Measurements from ENCODE around the gene DPM2.

The DPM2 gene

GRCh38 chr9:127937388-127938297 lies at the start of gene DPM2:
DPM2 (minus strand) TSS chr9:127937854; CDS start chr9:127937820, 34 bp downstream.
- Histone ChIP-seq H3F3A (ENCODE audit: insufficient read depth) (peaks cover 34% of the 10 kb centered on the region), H4K20me1 (ENCODE audit: low read depth, low read length) (no peaks in the 10 kb centered on the region), H3K27ac (ENCODE audit: low read depth, low read length) (peak within 1 kb of the TSS; percentile 62), H3K4me2 (ENCODE audit: low read depth, low read length, poor library complexity, severe bottlenecking) (peak within 1 kb of the TSS; percentile 97), H3K9me3 (ENCODE audit: insufficient read depth, low read length) (no peaks in the 10 kb centered on the region), H3K36me3 (ENCODE audit: low read length) (peaks cover 9% of the 10 kb centered on the region; the same call in 1 of the 2 replicates), H3K27me3 (ENCODE audit: low read length) (no peaks in the 10 kb centered on the region), H3K79me2 (ENCODE audit: insufficient read depth, low read length) (peaks cover 19% of the 10 kb centered on the region), H3K9me2 (replicated peaks; ENCODE audit: insufficient read depth, low read length) (no peaks in the 10 kb centered on the region), H3K4me3 (ENCODE audit: insufficient read depth, low read length, poor library complexity, severe bottlenecking) (peak within 1 kb of the TSS; percentile 76), H2AFZ (ENCODE audit: low read depth, low read length, severe bottlenecking) (peak within 1 kb of the TSS; percentile 45), H3K9ac (ENCODE audit: low read length) (peak within 1 kb of the TSS; percentile 79)
- TF ChIP-seq EZH2phosphoT487 (conservative IDR thresholded peaks at IDR 0.05; ENCODE audit: low read length), result no peak
- no peak for TF ChIP-seq CTCF (IDR thresholded peaks at IDR 0.05; ENCODE audit: insufficient read depth, low read length, poor library complexity, severe bottlenecking)

GRCh38 chr9:127987103-127987614 lies 49.5 kb upstream of the DPM2 start:
- H3K9me2 ChIP-seq (replicated peaks; ENCODE audit: insufficient read depth, low read length), result no peaks in the 10 kb centered on the region
- H3F3A ChIP-seq (ENCODE audit: insufficient read depth), result peaks cover 51% of the 10 kb centered on the region
- no peaks in the 10 kb centered on the region for H3K9me3 ChIP-seq (ENCODE audit: insufficient read depth, low read length)
- peak overlapping the region; percentile 99 for H3K27ac ChIP-seq (ENCODE audit: low read depth, low read length)
- H3K4me3 ChIP-seq (ENCODE audit: insufficient read depth, low read length, poor library complexity, severe bottlenecking), result peak overlapping the region; percentile 5
- H4K20me1 ChIP-seq (ENCODE audit: low read depth, low read length), result no peaks in the 10 kb centered on the region
- no peak overlapping the region for H2AFZ ChIP-seq (ENCODE audit: low read depth, low read length, severe bottlenecking)
- peak overlapping the region; percentile 30; the same call in 1 of the 2 replicates for H3K9ac ChIP-seq (ENCODE audit: low read length)
- peak overlapping the region; percentile 36 for H3K4me2 ChIP-seq (ENCODE audit: low read depth, low read length, poor library complexity, severe bottlenecking)
- no peaks in the 10 kb centered on the region for H3K36me3 ChIP-seq (ENCODE audit: low read length)
- H3K27me3 ChIP-seq (ENCODE audit: low read length), result no peaks in the 10 kb centered on the region
- TF ChIP-seq EZH2phosphoT487 (conservative IDR thresholded peaks at IDR 0.05; ENCODE audit: low read length), result no peak
- TF ChIP-seq CTCF (IDR thresholded peaks at IDR 0.05; ENCODE audit: insufficient read depth, low read length, poor library complexity, severe bottlenecking), result no peak
- H3K79me2 ChIP-seq (ENCODE audit: insufficient read depth, low read length), result peaks cover 5% of the 10 kb centered on the region; the same call in 1 of the 2 replicates

- H3K9ac ChIP-seq (ENCODE audit: low read length), result peak overlapping the region; percentile 27
- no peaks in the 10 kb centered on the region for H3K9me3 ChIP-seq (ENCODE audit: insufficient read depth, low read length)
- no peaks in the 10 kb centered on the region for H4K20me1 ChIP-seq (ENCODE audit: low read depth, low read length)
- peaks cover 47% of the 10 kb centered on the region for H3F3A ChIP-seq (ENCODE audit: insufficient read depth)
- H3K36me3 ChIP-seq (ENCODE audit: low read length), result no peaks in the 10 kb centered on the region
- peak overlapping the region; percentile 38 for H3K4me2 ChIP-seq (ENCODE audit: low read depth, low read length, poor library complexity, severe bottlenecking)
- no peak for TF ChIP-seq EZH2phosphoT487 (conservative IDR thresholded peaks at IDR 0.05; ENCODE audit: low read length)
- TF ChIP-seq CTCF (IDR thresholded peaks at IDR 0.05; ENCODE audit: insufficient read depth, low read length, poor library complexity, severe bottlenecking), result no peak
- H3K79me2 ChIP-seq (ENCODE audit: insufficient read depth, low read length), result peaks cover 7% of the 10 kb centered on the region
- H3K27ac ChIP-seq (ENCODE audit: low read depth, low read length), result peak overlapping the region; percentile 99
- H3K4me3 ChIP-seq (ENCODE audit: insufficient read depth, low read length, poor library complexity, severe bottlenecking), result no peak overlapping the region
- no peak overlapping the region for H2AFZ ChIP-seq (ENCODE audit: low read depth, low read length, severe bottlenecking)
- no peaks in the 10 kb centered on the region for H3K9me2 ChIP-seq (replicated peaks; ENCODE audit: insufficient read depth, low read length)
- H3K27me3 ChIP-seq (ENCODE audit: low read length), result no peaks in the 10 kb centered on the region
These were observed 47.4 kb upstream of the DPM2 start for GRCh38 chr9:127985011-127985410.
